Stimulated activated CD4-positive, alpha-beta T cell treated with anti-CD3 and anti-CD28 coated beads, Interleukin-12 subunit alpha, Interleukin-12 subunit beta, amount 100 ng/mL, for 4 hours (primary cell): Measurements from ENCODE around the gene CREB3L2.

Experiments used
- DNase-seq: peaks from one replicate; pipeline ENCODE4 v3.0.0-alpha.2; 2020

The CREB3L2 gene

GRCh38 chr7:137966641-137967142 lies 35.2 kb downstream of the CREB3L2 start:
- no peak for DNase-seq

GRCh38 chr7:137965942-137966640 lies 35.8 kb downstream of the CREB3L2 start:
- no peak for DNase-seq

- no peak for DNase-seq
Observed at GRCh38 chr7:137964824-137965545, 36.9 kb downstream of the CREB3L2 start.

- no peak for DNase-seq
Observed at GRCh38 chr7:137962875-137963507, 38.9 kb downstream of the CREB3L2 start.

GRCh38 chr7:137962491-137962874 lies 39.4 kb downstream of the CREB3L2 start:
- no peak for DNase-seq

- no peak for DNase-seq
Observed at GRCh38 chr7:137961200-137962177, 40.4 kb downstream of the CREB3L2 start.

GRCh38 chr7:137960020-137960419 lies 41.9 kb downstream of the CREB3L2 start:
- no peak for DNase-seq

- DNase-seq: no peak
Observed at GRCh38 chr7:137958470-137959431, 43.1 kb downstream of the CREB3L2 start.

GRCh38 chr7:137957887-137958286 lies 44.0 kb downstream of the CREB3L2 start:
- DNase-seq: no peak

- DNase-seq: no peak
Observed at GRCh38 chr7:137956591-137956990, 45.3 kb downstream of the CREB3L2 start.

- DNase-seq: no peak
Observed at GRCh38 chr7:137956183-137956582, 45.7 kb downstream of the CREB3L2 start.

GRCh38 chr7:137954614-137955013 lies 47.3 kb downstream of the CREB3L2 start:
- no peak for DNase-seq

GRCh38 chr7:137953665-137954470 lies 48.0 kb downstream of the CREB3L2 start:
- no peak for DNase-seq

- DNase-seq: no peak
Observed at GRCh38 chr7:137953043-137953664, 48.7 kb downstream of the CREB3L2 start.

GRCh38 chr7:137952426-137952805 lies 49.5 kb downstream of the CREB3L2 start:
- no peak for DNase-seq

- no peak for DNase-seq
Observed at GRCh38 chr7:137951700-137952425, 50.0 kb downstream of the CREB3L2 start.

- no peak for DNase-seq
Observed at GRCh38 chr7:137950967-137951366, 50.9 kb downstream of the CREB3L2 start.

- DNase-seq: no peak
Observed at GRCh38 chr7:137950263-137950621, 51.6 kb downstream of the CREB3L2 start.
